ENCODE results near the gene ETFBKMT. TPM values are rescaled to one million over a fixed set of nuclear protein-coding genes. Genes with fewer than 3 reads are reported as not detected.
A peak's percentile ranks its signal among the peaks of the same experiment; 100 is the strongest.
"Not testable (repeated sequence)": the region's sequence is repeated elsewhere in the genome, so short reads cannot be mapped to it uniquely, and the experiment has no call there.

The ETFBKMT gene
- total RNA-seq, 4 donors from 2014 or later: 1.4 to 3.2 (median 2.5) TPM

DNA sequence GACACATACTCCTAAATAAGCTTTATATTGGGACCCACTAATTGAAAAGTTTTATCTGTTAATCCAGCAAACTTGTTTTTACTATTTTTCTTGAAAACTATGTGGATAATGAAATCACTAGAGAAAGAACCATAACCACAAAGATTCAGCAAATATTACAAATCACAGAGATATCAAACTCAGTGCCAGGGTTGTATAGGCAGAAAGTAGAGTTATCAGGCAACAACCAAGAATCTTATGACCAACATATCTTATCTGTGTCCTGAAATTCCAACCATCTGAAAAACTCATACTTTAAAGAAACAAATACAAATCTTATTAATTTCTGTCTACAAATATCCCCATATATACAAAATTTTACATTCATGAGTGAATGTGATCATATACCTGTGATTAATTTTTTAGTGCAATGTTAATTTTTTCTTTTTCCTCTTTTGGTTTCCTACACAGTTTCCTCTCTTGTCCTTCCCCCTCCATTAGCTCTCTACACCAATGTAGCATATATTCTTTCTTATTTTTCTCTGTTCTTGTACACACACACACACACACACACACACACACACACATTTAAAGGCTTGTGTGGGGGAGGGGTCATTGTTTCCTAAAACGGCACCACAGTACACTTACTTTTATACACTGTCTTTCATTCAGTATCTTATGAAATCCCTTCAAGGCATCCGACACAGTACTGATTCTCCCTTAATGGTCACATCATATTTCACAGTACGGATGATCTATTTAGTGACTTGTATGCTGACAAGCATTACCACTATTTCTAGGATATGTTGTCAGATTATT lies 50.7 kb downstream of the ETFBKMT start:
- no peak for ATAC-seq (ENCODE audit: low FRiP score)
- TF ChIP-seq, protein P1, sequence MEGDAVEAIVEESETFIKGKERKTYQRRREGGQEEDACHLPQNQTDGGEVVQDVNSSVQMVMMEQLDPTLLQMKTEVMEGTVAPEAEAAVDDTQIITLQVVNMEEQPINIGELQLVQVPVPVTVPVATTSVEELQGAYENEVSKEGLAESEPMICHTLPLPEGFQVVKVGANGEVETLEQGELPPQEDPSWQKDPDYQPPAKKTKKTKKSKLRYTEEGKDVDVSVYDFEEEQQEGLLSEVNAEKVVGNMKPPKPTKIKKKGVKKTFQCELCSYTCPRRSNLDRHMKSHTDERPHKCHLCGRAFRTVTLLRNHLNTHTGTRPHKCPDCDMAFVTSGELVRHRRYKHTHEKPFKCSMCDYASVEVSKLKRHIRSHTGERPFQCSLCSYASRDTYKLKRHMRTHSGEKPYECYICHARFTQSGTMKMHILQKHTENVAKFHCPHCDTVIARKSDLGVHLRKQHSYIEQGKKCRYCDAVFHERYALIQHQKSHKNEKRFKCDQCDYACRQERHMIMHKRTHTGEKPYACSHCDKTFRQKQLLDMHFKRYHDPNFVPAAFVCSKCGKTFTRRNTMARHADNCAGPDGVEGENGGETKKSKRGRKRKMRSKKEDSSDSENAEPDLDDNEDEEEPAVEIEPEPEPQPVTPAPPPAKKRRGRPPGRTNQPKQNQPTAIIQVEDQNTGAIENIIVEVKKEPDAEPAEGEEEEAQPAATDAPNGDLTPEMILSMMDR (IDR thresholded peaks at IDR 0.05): no peak

DNA sequence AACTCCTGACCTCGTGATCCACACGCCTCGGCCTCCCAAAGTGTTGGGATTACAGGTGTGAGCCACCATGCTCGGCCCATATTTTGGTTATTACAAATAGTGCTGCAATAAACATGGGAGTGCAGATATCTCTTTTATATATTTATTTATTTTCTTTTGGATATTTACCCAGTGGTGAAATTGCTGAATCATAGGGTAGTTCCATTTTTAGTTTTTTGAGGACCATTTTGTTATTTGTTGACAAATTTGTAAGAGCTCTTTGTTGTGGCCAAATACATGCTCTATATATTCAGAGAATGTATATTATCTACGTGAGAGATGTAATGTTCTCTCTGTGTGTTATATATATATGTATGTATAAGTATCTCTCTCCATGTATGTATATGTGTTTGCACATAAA lies 53.4 kb downstream of the ETFBKMT start:
- no peak for DNase-seq (ENCODE audit: low spot score)
- ATAC-seq (ENCODE audit: low FRiP score): no peak
- TF ChIP-seq, protein P1 (IDR thresholded peaks at IDR 0.05): no peak

More for the DNA sequence above, 50.7 kb downstream of the ETFBKMT start:
- no peak for DNase-seq (ENCODE audit: low spot score)

DNA sequence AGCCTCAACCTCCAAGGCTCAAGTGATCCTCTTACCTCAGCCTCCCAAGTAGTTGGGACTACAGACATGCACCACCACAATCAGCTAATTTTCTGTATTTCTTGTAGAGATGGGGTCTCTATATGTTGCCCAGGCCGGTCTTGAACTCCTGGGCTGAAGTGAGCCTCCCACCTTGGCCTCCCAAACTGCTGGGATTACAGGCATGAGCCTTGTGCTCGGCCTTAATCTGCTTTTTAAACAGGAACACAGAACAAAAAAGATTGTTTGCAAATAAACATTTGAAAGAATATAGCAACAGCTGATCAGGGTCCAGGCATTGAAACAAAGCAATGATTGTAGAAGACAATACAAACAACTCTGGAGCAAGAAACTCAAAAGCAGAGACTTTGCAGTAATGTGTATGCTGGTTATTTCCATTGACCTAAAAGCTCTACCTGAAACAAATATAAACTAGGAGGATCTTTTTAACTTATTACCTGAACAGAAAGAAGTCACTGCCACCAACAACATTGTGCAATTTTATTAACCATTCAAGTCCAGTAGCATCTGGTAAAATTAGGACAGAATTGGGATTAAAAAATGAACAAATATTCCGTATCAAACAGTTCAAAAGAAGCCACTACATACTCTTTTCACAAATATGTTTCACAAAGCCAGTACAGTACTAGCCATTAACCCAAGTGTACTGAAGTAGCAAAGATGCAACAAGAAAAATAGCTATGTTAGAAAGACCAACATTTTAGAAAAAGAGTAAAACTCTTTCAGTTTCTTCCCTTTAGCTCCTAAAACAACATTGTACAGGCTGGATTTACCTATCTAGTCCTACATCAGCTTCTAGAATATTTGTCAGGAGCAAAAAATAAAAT lies 55.2 kb downstream of the ETFBKMT start:
- no peak for ATAC-seq (ENCODE audit: low FRiP score)
- TF ChIP-seq, protein P1 (IDR thresholded peaks at IDR 0.05): no peak
- no peak for DNase-seq (ENCODE audit: low spot score)

DNA sequence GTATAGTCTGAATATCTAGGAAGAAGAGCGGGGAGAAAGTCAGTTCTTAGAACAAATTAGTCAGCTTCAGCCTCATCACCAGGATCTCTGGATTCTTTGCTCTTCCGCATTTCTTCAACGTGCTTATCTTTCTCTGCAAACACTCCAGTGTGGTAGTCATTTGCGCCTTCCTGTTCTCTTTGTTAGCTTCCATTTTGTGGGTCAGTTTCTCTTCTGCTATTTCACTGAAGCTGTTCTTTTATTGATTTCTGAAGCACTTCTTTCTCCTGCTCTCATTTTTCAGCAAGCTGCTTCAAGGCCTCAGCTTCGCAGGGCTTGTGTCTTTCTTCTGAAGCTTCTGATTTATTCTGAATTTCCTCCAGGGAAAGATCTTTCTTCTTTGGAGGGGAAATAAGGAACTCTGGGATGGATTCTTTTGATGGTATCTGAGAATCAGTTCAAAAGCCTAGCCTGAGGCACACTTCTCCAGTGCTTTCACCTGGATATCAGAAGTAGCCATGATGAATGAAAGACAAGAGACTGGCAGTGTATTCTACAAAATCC lies 55.9 kb downstream of the ETFBKMT start:
- ATAC-seq (ENCODE audit: low FRiP score) (peak; percentile 66), DNase-seq (ENCODE audit: low spot score) (no peak)
- TF ChIP-seq, protein P1 (IDR thresholded peaks at IDR 0.05): no peak

DNA sequence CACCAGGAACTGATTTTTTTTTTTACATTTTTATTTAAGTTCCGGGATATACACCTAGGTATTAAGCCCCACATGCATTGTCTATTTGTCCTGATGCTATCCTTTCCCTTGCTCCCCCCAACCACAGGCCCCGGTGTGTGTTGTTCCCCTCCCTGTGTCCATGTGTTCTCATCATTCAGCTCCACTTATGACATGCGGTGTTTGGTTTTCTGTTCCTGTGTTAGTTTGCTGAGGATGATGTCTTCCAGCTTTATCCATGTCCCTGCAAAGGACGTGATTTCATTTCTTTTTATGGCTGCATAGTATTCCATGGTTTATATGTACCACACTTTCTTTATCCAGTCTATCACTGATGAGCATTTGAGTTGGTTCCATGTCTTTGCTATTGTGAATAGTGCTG lies 57.5 kb downstream of the ETFBKMT start:
- DNase-seq (ENCODE audit: low spot score); ATAC-seq (ENCODE audit: low FRiP score): not testable (repeated sequence)

DNA sequence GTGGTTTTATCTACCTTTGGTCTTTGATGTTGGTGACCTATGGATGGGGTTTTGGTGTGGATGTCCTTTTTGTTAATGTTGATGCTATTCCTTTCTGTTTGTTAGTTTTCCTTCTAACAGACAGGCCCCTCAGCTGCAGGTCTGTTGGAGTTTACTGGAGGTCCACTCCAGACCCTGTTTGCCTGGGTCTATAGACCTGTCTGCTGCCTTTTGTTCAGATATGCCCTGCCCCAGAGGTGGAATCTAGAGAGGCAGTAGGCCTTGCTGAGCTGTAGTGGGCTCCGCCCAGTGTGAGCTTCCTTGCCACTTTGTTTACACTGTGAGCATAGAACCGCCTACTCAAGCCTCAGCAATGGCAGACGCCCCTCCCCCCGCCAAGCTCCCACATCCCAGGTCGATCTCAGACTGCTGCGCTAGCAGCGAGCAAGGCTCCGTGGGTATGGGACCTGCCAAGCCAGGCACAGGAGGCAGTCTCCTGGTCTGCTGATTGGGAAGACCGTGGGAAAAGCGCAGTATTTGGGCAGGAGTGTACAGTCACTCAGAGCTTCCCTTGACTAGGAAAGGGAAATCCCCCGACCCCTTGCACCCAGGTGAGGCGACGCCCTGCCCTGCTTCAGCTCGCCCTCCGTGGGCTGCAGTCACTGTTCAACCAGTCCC lies 59.2 kb downstream of the ETFBKMT start:
- DNase-seq (ENCODE audit: low spot score); ATAC-seq (ENCODE audit: low FRiP score): not testable (repeated sequence)

DNA sequence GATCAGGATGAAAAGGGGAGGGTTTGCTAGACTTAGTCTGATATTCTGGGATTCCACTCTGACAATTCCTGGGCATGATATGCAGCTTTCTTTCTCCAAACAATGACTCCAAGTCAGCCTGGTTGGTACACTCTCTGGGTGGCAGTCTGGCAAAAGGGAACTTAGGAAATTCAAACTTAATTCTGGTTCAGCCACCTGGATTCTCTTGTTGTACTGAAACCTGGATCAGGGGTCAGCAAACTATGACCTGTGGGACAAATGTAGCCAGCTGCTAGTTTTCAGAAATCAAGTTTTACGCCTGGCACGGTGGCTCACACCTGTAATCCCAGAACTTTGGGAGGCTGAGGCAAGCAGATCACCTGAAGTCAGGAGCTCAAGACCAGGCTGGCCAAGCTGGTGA lies 63.1 kb downstream of the ETFBKMT start:
- ATAC-seq (ENCODE audit: low FRiP score) (no peak), DNase-seq (ENCODE audit: low spot score) (no peak)
- TF ChIP-seq, protein P1 (IDR thresholded peaks at IDR 0.05): no peak

Other genes with a start within 250 kb of the ETFBKMT start
- 10 to 100 TPM in 3 of 4 donors, 1 to 10 TPM in 1; 9.1 to 17.1 (median 15.8) TPM for gene DENND5B, start 68.6 kb upstream of the ETFBKMT start, total RNA-seq
- gene AMN1, start 69.3 kb downstream of the ETFBKMT start, total RNA-seq: 10 to 100 TPM in 2 of 4 donors, 1 to 10 TPM in 2; 6.8 to 27.6 (median 10.0) TPM

Measured in omental fat pad (tissue), 4 donors.